Activated T-cell treated with anti-CD3 and anti-CD28 coated beads, Interleukin-2, amount 50 U/mL, for 24 hours (primary cell): Measurements from ENCODE around the gene C11orf21.

Source experiments
- DNase-seq: peaks from one replicate; pipeline ENCODE4 v3.0.0-alpha.2; 2020
- H3K27ac Mint-ChIP-seq: 2 replicates; pipeline ENCODE4 v1.8.0; 2020; ENCODE audit warnings: mild to moderate bottlenecking, mixed read lengths
- H3K27me3 Mint-ChIP-seq: 2 replicates; pipeline ENCODE4 v1.8.0; 2020; ENCODE audit warnings: mixed read lengths
- H3K36me3 Mint-ChIP-seq: 2 replicates; pipeline ENCODE4 v1.8.0; 2020; ENCODE audit warnings: low read depth, mixed read lengths
- H3K4me1 Mint-ChIP-seq: 2 replicates; pipeline ENCODE4 v1.8.0; 2020; ENCODE audit warnings: low read depth, mixed read lengths
- H3K4me3 Mint-ChIP-seq: 2 replicates; pipeline ENCODE4 v1.8.0; 2020; ENCODE audit warnings: mild to moderate bottlenecking, moderate library complexity, mixed read lengths
- H3K9me3 Mint-ChIP-seq: 2 replicates; pipeline ENCODE4 v1.8.0; 2020; ENCODE audit warnings: mixed read lengths

C11orf21 gene

DNA sequence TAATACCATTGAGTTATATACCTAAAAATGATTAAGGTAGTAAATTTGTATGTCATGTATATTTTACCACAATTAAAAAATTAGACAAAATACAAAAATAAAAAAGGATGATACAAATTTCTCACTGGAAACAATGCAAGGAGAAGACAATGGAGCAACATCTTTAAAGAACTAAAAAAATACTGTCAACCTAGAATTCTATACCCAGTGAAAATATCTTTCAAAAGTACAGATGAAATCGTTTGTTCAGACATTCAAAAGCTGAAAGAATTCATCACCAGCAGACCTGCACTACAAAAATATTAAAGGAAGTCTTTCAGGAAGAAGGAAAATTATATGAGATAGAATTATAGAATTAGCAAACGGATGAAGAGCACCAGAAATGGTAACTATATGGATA lies 21.5 kb downstream of the C11orf21 start:
- Mint-ChIP-seq H3K27ac (no peak overlapping the region), H3K4me3 (no peak overlapping the region), H3K36me3 (peaks cover 3% of the 10 kb centered on the region), H3K9me3 (peaks cover 23% of the 10 kb centered on the region), H3K27me3 (no peaks in the 10 kb centered on the region), H3K4me1 (no peaks in the 10 kb centered on the region)
- DNase-seq: no peak

DNA sequence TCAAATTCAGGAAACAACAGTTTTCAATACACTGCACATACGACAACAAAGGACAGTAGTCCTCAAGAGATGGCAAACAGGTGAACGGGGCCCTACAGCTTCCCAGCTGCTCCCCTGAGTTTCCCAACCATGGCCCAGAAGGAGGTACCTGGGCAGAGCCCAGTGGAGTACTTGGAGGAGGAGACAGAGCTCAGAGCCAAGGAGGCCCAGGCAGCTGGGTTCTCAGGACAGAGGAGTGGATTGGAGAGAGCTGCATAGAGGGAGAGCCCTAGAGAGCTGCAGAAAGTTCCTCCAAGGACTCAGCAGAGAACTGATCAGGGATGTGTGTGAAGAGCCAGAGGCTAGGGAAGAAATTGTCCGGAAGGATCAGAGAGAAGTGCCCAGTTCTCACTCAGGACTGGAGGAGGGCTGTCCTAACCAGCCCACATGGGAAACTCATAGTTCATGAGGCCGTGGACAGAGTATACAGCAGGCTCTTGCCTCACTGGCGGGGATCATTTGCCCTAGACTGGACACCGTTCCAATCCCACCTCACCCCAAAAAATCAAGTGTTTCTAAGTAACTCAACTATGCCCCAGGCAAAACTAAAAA lies 23.7 kb downstream of the C11orf21 start:
- peaks cover 14% of the 10 kb centered on the region for H3K27me3 Mint-ChIP-seq
- peaks cover 19% of the 10 kb centered on the region for H3K9me3 Mint-ChIP-seq
- DNase-seq: no peak
- H3K4me1 Mint-ChIP-seq: no peaks in the 10 kb centered on the region
- peaks cover 3% of the 10 kb centered on the region for H3K36me3 Mint-ChIP-seq
- H3K4me3 Mint-ChIP-seq: no peak overlapping the region
- H3K27ac Mint-ChIP-seq: no peak overlapping the region

DNA sequence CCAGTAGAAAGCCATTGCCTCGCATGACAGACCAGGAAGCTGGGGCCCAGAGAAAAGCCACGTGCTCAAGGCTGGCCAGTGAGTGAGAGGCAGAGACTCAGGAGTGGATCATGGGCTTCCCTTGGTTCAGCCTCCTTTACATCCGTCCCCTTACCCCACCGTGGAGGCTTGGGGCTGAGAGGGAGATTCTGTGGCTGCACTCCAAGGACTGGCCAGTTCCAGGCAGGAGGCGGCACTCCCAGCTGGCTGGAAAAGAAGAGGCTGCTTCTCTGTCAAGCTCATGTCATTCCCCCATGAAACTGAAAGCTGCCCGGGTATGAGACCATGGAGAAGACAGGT lies 24.7 kb downstream of the C11orf21 start:
- Mint-ChIP-seq H3K27ac (no peak overlapping the region), H3K9me3 (peaks cover 16% of the 10 kb centered on the region), H3K4me1 (no peaks in the 10 kb centered on the region), H3K27me3 (peaks cover 24% of the 10 kb centered on the region), H3K36me3 (peaks cover 3% of the 10 kb centered on the region), H3K4me3 (no peak overlapping the region)
- DNase-seq: no peak

DNA sequence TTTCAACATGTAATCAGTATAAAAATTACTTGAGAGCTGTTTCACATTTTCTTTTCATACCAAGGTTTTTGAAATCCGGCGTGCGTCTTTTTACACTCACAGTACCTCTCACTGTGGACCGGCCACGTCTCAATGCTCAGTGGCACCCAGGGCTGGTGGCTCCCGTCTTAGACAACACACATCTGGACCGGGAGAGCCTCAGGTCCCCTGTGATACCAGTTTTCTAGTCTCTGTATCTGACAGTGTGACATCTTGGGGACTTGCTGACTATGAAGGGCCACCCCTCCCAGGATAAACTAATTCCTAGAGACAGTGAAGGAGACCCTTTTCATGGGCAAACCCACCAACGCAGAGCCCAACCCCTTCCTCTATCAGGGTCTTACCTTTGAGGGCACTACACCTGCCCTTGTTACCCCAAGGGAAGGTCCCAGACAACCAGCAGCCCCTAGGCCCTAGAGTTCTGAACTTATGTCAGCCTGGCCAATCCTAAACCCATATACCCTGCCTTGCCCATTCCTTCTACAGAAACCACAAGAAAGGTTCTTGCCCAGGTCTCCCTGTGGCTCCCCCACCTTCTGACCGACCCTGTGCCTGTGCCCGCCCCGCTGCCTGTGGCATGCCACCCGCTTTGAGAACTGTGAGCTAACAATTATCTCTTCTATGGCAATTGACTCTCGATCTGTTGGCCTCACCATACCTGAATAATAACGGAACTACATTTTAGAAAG lies 25.3 kb downstream of the C11orf21 start:
- peaks cover 1% of the 10 kb centered on the region for H3K4me1 Mint-ChIP-seq
- H3K36me3 Mint-ChIP-seq: peaks cover 3% of the 10 kb centered on the region
- H3K27me3 Mint-ChIP-seq: peaks cover 29% of the 10 kb centered on the region
- peaks cover 14% of the 10 kb centered on the region for H3K9me3 Mint-ChIP-seq
- DNase-seq: no peak
- H3K27ac Mint-ChIP-seq: no peak overlapping the region
- H3K4me3 Mint-ChIP-seq: no peak overlapping the region

DNA sequence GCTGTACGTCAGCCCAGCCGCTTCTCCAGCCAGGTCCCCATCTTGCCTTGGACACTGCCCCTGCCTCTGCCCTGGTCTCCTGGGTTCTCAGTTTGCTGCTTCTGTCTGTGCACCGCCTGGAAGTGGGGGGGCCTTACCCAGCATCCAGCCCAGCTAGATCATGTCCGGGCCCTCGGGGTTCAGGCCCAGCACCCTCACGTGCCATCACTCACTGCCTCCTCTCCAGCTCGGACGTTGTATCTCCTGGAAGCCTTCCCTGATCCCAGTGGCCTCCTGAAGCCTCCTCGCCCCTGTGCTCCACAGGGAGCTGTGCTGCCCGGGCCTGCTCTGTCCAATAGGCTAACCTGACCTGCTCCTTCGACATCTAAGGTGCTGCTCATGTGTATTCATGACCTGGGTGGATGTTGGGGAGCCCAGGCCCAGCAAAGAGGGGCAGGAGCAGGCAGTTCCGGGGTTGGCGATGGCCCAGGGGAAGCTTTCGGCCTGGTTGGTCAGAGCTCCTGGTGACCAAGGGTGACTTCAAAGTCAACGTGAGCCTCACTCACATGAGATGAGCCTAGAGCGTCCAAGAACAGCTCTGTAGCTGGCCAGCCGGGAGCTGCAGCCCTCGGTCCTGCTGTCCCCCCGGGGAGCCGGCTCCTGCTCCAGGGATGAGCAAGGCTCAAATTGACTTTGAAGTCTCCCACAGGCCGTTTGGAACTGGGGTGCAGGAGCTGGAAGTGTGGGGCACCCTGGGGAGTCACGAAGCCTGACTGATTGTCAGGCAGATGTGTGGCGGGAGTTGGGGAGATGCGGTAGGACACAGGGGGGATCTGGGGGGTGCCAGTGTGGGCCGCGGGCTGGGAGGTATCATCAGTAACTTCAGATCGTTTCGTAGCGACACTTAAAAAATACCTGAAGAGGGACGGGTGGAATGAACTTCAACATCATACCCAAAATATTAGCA lies 26.1 kb downstream of the C11orf21 start:
- H3K27me3 Mint-ChIP-seq: peaks cover 31% of the 10 kb centered on the region
- no peak overlapping the region for H3K27ac Mint-ChIP-seq
- no peak for DNase-seq
- no peak overlapping the region for H3K4me3 Mint-ChIP-seq
- H3K36me3 Mint-ChIP-seq: peaks cover 3% of the 10 kb centered on the region
- peaks cover 2% of the 10 kb centered on the region for H3K4me1 Mint-ChIP-seq
- H3K9me3 Mint-ChIP-seq: peaks cover 12% of the 10 kb centered on the region

DNA sequence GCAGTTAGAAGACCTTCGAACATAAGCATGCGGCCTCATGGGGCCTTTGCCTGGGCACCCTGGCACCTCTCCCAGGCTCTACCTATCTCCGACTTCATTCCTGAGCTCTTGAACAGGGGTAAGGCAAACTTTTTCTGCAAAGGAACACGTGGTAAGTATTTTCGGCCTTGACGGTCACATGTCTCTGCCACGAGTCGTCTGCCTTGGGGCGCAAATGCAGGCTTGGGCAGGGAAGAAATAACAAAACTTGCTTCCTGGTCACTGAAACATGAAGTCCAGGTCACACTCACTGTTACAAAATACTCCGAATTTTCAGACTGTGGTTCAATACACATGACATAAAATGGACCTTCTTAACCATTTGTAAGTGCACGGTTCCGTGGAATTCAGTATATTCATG lies 27.9 kb downstream of the C11orf21 start:
- Mint-ChIP-seq H3K27ac (no peak overlapping the region), H3K4me3 (no peak overlapping the region), H3K36me3 (no peaks in the 10 kb centered on the region), H3K4me1 (peaks cover 5% of the 10 kb centered on the region), H3K27me3 (peaks cover 34% of the 10 kb centered on the region), H3K9me3 (peaks cover 2% of the 10 kb centered on the region)
- DNase-seq: no peak

DNA sequence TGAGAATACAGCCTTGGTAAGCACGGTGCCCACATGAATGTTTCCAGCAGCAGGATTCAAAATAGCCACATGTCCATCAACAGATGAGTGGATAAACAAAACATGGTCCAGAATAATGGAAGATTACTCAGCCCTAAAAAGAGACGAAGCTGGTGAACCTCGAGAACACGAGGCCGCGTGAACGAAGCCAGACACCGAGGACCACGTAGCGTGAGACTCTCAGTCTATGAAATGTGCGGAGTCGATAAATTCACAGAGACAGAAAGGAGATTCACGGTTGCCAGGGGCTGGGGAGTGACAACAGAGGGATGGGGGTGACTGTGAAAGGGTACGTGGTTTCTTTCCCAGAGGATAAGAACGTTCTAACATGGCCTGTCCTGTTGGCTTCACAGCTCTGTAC lies 28.4 kb downstream of the C11orf21 start:
- Mint-ChIP-seq H3K36me3 (no peaks in the 10 kb centered on the region), H3K4me1 (peaks cover 9% of the 10 kb centered on the region), H3K27me3 (peaks cover 38% of the 10 kb centered on the region), H3K27ac (no peak overlapping the region), H3K4me3 (no peak overlapping the region), H3K9me3 (no peaks in the 10 kb centered on the region)
- no peak for DNase-seq

DNA sequence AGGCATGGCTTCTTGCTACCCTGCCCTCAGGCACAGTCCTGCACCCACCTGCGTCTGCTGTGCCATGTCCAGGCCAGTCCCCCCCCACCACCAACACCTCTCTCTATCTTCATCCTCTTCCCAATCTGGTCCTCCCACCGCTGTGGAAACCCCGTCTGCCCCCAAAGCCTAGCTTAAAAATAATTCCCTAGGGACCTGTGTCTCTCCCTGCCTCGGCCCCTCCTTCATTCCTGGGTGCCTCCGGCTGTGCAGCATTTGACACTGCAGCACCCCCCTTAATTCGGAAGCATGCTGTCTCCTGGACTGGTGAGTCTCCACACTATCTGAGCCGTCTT lies 28.8 kb downstream of the C11orf21 start:
- Mint-ChIP-seq H3K27me3 (peaks cover 42% of the 10 kb centered on the region), H3K9me3 (no peaks in the 10 kb centered on the region), H3K4me1 (peaks cover 12% of the 10 kb centered on the region), H3K27ac (no peak overlapping the region), H3K4me3 (no peak overlapping the region), H3K36me3 (no peaks in the 10 kb centered on the region)
- DNase-seq: no peak

DNA sequence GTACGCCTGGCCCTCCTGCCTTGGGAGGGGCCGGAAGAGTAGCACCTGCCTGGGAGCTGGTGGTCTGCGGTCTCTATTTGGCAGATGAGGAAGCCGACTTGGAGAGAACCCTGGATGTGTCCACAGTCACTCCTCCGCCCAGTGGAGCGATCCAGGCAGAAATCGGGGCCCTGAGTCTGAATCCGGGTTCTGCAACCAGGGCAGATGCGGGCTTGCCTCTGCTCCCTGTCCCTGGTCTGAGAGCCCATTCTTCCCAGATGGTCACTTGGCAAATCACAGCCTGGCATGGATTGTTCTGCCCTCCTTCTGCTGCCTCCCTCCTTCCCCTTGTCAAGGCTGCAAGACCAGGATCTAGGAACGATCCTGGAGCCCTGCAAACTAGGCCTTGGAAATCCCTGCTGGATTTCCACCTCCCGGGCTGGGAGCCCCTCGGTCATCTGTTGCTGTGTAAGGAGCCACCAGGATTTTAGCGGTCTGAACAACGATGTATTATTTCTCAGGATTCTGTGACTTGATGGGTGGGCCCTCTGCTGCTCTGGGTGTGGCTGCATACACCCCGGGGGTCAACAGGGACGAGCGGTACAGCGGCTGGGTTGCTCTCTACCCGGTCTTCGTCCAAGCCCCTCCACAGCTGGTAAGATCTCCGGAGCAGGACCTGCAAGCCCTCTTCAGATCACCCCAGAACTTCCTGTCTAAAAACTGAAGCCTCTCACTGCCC lies 29.3 kb downstream of the C11orf21 start:
- no peak for DNase-seq
- Mint-ChIP-seq H3K4me3 (no peak overlapping the region), H3K36me3 (no peaks in the 10 kb centered on the region), H3K27me3 (peaks cover 44% of the 10 kb centered on the region), H3K4me1 (peaks cover 14% of the 10 kb centered on the region), H3K9me3 (no peaks in the 10 kb centered on the region), H3K27ac (no peak overlapping the region)

DNA sequence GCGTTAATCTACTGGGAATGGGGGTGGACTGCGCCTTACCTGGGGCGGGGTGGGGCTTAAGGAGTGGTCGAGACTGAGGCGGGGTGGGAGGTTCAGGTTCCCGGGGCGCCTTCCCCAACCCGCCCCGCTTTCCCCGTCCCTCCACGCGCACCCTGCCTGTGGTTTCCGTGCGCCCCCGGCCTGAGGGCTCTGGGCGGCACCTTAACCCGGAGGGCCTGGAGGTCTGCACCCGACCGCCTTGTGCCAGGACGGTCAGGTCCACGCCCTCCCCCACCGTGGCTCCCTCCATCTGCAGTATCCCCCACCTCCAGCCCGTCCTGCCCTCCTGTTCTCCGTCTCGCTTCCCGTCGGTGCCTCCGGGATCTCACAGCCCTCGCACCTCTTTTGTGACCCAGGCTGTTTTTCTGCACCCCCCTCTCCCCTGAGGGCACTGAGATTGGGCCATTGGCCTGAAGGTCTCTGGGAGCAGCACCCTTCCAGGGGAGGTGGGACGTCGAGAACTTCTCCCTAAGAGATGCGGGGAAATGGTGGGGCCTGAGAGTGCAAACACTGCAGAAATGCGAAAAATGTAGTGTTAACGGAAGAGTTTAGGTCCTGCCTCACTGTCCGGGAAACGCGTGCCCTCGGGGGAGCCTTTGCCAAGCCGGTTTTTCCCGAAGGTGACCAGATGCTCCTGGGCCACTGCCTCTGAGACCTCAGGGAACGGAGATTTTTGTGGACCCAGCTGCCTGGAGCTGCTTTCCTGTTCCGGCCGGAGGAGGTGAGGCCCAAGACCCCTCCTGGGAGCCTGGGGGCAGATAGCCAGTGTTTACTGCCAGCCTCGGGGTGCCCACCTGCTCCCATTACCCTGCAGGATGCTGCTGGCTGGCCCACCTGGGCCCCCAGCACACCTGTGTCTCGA lies 30.1 kb downstream of the C11orf21 start:
- Mint-ChIP-seq H3K27ac (no peak overlapping the region), H3K27me3 (peaks cover 44% of the 10 kb centered on the region), H3K4me1 (peaks cover 16% of the 10 kb centered on the region), H3K9me3 (no peaks in the 10 kb centered on the region), H3K4me3 (no peak overlapping the region), H3K36me3 (no peaks in the 10 kb centered on the region)
- no peak for DNase-seq

DNA sequence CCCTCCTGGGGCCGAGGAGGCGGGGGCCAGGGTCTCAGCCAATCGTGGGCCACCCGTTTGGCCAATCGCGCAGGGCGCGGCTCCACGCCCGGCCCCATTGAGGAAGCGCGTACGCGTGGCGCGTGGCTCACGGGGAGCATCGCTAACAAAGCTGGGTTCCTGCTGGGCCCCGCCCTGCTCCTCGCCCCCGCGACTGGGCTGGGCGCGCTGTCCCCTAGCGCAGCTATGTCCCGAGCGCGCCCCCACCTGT lies 30.7 kb downstream of the C11orf21 start:
- no peaks in the 10 kb centered on the region for H3K36me3 Mint-ChIP-seq
- peaks cover 22% of the 10 kb centered on the region for H3K4me1 Mint-ChIP-seq
- no peaks in the 10 kb centered on the region for H3K9me3 Mint-ChIP-seq
- peak; percentile 71 for DNase-seq
- H3K27ac Mint-ChIP-seq: no peak overlapping the region
- H3K4me3 Mint-ChIP-seq: no peak overlapping the region
- peaks cover 44% of the 10 kb centered on the region for H3K27me3 Mint-ChIP-seq

DNA sequence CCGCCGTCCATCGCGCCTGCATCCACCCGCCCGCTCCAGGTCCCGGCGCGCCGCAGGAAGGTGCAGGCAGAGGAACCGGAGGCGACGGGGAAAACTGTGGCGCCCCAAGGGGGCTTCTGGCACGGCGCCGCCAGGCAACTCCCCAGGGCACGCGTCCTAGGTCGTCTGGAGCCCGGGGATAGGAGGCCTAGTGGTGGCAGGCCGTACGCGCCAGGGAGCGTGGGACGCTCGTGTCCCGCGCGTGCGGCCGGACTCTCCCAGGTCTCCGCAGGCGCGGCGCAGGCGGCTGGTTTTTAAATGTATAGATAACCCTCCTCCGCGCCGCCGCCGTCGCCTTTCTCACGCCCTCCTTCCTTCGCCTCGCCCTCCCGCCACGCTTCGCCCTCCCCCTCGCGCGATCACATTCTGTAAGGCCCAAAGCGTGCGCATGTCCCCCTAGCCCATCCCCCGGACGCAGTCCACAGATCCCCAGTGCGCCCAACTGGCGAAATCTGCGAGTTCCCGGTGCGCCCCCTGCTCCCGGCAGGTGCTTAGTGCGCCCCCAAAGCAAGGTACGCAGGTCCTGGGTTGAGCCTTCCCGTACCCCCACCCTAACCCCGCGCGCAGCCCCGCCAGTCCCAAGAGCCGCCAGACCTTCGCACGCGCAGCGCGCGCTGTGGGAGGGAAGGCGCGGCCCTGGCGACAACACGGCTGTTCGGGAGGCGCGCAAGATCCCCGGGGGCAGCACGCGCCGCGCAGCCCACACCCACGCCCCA lies 31.2 kb downstream of the C11orf21 start, which contains the start of gene ASCL2:
ASCL2 (minus strand) TSS at position 267 of the 755 bp plus-strand sequence; CDS start at position 11, 256 bp downstream.
- H3K27ac Mint-ChIP-seq: peak within 1 kb of the TSS; percentile 59
- H3K9me3 Mint-ChIP-seq: no peaks in the 10 kb centered on the region
- no peaks in the 10 kb centered on the region for H3K36me3 Mint-ChIP-seq
- DNase-seq: peak; percentile 50
- H3K4me3 Mint-ChIP-seq: peak within 1 kb of the TSS; percentile 62
- peaks cover 27% of the 10 kb centered on the region for H3K4me1 Mint-ChIP-seq
- H3K27me3 Mint-ChIP-seq: peaks cover 44% of the 10 kb centered on the region

DNA sequence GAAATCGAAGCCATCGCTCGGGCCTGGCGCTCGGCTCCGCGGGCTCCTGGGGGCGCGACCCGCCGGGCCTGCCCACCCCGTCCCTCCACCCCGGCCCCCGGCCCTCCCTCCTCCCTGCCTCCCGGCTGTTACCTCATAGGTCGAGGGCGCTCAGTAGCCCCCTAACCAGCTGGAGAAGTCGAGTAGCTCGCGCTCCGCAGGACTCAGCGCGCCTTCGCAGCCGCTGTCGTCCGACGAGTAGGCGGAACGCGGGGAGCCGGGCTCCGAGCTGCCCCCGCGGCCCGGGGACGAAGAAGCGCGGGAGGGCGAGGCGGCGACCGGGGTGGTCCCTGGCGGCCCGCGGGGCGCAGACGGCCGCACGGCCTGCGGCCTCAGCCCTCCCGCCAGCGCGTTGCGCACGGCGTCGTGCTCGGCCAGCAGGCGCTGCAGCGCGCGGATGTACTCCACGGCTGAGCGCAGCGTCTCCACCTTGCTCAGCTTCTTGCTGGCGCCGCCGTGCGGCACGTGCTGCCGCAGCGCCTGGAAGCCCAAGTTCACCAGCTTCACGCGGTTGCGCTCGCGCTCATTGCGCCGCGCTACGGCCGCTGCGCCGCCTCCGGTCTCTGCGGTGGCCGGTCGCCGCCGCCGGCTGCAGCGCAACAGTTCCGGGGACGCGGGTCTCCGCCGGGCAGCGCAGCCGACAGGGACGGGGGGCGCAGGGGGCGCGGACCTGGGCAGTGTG lies 32.0 kb downstream of the C11orf21 start:
- peak overlapping the region; percentile 57 for H3K4me3 Mint-ChIP-seq
- H3K9me3 Mint-ChIP-seq: no peaks in the 10 kb centered on the region
- no peak overlapping the region for H3K27ac Mint-ChIP-seq

More for the DNA sequence above, 32.0 kb downstream of the C11orf21 start:
- Mint-ChIP-seq H3K36me3 (no peaks in the 10 kb centered on the region), H3K4me1 (peaks cover 30% of the 10 kb centered on the region), H3K27me3 (peaks cover 44% of the 10 kb centered on the region)
- peak; percentile 69 for DNase-seq
